ENCODE measurements around the gene ALPK1.

DNA sequence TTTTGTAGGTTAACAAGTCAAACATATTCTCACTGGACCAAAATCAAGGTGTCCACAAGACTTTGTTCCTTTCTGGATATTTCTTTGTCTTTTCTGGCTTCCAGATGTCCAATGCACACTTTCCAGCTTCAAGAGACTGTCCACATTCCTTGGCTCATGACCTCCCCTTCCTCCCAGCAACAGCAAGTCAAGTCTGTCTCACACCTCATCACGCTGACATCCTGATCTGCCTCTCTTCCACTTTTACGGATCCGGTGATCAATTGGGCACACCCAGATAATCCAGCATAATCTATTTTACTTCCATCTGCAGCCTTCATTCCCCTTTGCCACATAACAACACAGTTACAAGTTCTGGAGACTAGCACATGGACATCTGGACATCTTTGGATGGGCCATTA is 21.1 kb upstream of the ALPK1 start:
- TF ChIP-seq POLR2A (IDR thresholded peaks at IDR 0.05; ENCODE audit: low read depth, low read length): peak; percentile 36
- peak; percentile 71; the same call in 1 of the 2 replicates for TF ChIP-seq POLR2AphosphoS5 (IDR thresholded peaks at IDR 0.05; ENCODE audit: low read depth, low read length)
- TF ChIP-seq TAF1 (IDR thresholded peaks at IDR 0.05; ENCODE audit: low read depth, low read length): no peak
- no peak for TF ChIP-seq SPI1 (IDR thresholded peaks at IDR 0.05; ENCODE audit: low read depth, low read length)
- no peak for TF ChIP-seq PAX5 (IDR thresholded peaks at IDR 0.05; ENCODE audit: insufficient read depth, low read length, severe bottlenecking)
